HG03066 (cell line): Measurements from ENCODE around the gene PREX1.

ENCODE experiments used
- ATAC-seq: cut with Tn5 transposase; IDR thresholded peaks from one replicate; pipeline ENCODE4 v1.9.1; 2021; ENCODE audit warnings: low read depth; ENCODE audit not compliant: unreplicated experiment

The PREX1 gene

DNA sequence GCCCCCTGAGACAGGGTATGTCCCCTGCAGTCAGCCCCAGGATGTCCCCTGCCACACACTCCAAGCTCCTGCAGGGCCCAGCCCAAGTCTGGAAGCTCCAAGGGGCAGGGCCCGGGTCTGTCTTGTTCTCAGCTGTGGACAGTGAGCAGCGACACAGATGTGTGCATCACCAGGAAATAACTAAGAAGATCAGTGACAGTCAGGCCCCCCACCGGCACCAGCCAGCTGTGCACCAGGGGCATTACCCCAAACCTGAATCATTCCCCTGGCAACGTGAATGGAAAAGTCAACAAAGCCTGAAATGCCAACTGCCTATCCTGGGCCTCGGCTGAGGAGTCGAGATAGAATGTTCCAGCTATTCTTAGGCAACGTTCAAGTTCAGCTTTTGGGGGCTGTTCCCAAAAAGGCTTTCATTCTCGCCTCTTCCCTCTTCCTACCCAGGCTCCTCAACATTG, 105.0 kb downstream of the PREX1 start:
- ATAC-seq = no peak

DNA sequence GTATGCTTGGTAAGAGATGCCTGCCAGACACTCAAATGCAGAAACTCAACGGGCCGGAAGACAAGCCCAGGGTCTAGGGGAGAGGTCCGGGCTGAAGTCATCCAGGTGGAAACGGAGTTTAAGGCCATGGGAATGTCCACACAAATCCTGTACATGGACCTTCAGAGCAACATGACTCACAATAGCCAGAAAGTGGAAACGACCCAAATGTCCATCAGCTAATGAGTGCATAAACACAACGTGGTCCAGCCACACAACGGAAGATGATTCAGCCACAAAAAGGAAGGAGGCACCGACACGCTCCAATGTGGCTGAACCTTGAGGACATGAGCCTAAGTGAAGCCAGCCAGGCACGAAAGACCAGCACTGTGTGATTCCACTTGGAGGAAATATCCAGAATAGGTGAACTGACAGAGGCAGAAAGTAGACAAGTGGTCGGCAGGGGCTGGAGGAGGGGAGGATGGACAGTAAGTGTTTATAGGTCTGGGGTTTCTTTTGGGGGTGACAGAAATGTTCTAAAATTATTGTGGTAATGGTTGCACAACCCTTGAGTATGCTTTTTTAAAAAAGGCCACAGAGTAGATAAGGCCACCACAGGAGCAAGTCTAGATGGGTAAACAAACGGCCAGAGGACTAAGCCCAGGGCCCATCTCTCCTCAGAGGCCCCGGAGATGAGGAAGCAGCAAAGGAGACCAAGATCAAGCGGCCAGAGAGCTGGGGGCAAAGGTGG, 105.6 kb downstream of the PREX1 start:
- ATAC-seq = no peak

DNA sequence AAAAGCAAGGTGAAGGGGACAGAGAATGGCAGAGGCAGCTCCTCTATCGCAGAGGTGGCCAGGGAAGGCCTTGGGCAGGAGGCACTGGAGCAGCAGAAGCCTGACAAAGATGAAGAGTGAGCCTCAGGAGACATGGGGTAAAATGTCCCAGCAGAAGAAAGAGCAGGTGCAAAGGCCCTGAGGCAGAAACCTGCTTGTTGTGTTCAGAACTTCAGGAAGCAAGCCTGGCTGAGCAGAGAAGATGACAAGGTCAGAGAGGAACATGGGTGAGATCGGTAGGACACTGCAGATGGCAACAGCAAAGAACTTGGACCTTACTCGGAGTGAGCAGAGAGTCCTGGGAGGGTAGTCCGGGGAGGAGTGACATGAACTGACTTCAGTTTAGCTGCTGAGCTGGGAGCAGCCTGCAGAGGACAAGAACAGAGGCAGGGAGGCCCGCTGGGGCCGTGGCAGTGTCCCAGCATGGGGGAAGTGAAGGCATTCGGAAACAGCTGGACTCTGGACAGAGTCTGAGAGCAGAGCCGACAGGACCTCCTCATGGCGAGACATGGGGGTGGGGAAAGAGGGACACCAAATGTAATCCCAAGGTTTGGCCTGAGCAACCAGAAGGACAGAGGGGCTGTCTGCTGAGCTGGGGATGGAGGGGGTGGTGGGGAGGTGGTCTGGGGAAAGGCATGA, 106.3 kb downstream of the PREX1 start:
- ATAC-seq = no peak

DNA sequence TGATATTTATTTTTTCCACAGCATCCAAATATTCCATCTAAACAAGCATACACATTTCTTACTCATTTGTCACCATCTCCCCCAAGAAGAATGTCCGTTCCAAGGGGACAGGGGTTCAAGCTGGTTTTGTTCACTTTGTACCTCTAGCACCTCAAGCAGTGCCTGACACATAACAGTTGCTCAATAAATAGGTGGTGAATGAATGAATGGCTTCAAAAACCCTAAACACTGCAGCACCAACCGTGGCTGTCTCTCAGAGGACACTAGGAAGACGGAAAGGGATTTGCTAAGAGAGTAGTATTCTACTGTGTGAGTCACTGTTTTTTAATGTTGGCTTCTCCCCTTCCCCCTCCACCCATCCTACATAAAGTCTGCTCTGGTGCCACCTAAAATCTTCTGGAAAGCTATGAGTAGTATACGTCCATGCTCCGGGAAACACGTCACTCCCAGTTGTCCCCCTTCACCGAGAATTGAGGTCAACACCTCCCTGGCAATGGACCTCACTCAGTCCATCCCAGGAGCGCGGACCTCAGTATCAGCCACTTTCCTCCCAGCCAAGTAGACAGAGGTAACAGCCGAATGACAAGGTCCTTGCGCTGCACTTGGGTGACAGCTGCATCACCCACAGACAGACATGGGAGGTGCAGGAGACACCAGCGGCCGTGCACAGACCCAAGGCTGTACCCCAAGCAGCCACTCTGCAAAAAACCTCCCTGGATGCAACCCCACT, 107.4 kb downstream of the PREX1 start:
- ATAC-seq = no peak

DNA sequence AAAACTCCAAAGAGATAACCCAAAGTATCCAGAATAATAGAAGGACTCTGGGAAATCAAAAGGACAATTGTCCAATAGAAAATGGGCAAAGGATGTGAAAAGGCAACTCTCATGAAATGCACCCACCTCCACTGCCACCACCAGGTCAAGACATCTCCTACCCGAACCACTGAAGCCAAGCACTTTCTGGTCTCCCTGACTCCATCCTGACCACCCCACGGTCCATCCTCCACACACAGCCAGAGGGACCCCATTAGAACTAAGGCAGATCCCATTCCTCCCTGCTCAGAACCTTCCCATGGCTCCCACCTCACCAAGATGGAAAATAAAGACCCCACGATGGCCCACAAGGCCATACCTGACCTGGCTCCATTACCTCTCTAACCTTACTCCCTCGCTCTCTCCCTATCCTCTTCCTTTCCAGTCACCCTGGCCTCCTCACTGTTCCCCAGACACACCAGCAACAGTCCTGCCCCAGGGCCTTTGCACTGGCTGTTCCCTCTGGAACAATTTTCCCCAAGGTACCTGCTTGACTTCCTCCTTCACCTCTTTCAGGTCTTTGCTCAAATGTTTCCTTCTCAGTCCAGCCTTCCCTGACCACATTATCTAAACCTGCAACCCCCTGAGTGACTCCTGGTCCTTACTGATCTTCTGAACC, 108.1 kb downstream of the PREX1 start:
- ATAC-seq = no peak

DNA sequence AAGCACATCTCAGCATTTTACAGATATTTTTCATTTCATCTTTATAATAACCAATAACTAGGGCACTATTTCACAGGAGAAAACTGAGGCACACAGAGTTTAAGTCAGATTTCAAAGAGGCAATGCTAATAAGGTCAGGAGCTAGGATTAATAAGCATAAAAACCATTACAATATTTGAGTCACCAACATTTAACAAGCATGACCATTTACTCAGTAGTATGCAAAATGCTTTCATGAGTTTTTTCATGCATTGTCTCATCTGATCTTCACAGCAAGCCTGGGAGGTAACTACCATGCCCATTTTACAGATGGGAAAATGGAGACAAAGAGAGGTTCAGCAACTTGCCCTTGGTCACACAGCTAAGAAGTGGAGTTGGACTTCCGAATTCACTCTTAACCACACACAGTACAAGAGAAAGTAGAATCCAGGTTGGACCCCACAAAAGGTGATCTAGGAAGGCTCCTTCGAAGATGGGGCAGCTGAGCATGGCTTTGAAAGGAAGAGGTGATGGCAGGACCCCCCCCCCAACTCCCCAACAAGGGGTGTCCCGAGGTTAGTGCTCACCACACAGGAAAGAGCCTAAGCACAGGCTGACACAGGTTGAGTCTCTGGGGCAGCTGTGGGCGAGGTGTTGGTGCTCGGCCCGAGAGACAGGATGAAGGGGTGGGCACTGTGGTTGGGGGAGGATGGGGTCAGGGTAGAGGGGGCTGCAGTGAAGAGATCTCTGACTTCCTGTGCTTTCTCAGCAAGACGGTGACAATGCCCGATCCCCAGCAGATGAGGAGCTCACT, 108.8 kb downstream of the PREX1 start:
- no peak for ATAC-seq

DNA sequence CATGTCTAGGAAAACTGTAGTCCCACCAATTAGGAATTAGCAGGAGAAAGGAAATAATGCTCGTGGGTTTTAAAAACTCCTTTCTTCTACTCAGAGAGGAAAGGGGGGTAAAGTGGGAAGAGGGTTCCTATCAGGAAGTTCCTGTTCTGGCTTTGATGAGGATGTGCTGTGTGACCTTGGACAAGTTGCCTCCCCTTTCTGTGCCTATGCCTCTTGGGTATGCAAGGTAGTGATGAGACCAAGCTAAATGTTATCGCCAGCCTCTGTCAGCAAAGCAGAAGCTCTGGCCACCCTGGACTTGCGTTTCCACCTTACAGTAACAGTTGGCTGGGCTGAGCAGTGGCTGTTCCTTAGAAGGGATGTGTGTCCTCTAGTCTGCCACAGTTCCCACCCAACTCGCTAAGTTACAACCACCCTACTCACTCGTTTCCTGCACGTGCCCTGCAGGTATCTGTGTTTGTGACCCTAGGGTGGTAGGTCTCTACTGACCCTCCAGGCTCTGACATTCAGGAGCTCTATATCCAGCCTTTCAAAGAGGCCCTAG, 110.0 kb downstream of the PREX1 start:
- no peak for ATAC-seq

DNA sequence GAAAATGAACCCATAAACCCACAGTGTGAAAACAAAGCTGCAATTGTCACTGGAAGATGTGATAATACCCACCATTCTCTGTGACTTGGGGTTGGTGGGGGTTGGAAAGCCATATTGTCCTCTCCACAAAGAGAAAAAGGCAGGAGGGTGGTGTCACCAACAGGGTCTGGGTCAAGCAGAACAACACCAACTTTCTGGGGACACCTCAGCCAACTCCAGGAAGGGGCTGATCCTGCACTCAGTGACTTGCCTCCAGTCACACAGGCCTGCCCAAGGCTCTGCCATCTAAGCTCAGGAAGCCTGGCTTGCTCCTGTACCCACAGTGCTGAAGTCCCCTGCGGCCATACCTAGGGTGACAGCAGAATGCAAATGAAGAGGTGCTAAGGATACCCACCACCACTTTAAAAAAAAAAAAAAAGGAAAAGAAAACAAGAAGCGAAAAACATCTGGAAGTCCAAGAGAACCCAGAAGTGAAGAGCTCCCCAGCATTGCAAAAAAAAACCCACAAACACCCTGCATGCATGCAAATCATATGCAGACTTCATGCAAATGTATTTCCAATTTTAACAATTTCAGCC, 110.6 kb downstream of the PREX1 start:
- no peak for ATAC-seq

DNA sequence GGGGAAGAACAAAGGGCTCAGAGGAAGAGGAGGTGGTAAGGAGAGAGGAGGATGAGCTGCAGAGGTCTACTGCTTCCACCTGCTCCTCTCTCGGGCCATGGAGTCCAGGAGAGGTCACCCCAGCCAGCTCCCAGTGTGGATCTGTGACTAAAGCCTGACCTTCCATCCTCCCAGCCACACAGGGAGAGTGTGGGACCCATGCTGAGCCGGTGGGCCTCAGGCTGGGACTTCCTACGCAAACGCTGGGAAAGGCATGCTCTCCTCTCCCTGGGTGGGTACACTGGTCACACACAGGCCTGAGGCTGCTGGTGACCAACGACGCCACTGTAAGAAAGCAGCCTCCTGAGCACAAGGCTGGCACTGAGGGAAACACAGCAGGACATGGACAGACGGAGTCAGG, 111.3 kb downstream of the PREX1 start:
- ATAC-seq = no peak

DNA sequence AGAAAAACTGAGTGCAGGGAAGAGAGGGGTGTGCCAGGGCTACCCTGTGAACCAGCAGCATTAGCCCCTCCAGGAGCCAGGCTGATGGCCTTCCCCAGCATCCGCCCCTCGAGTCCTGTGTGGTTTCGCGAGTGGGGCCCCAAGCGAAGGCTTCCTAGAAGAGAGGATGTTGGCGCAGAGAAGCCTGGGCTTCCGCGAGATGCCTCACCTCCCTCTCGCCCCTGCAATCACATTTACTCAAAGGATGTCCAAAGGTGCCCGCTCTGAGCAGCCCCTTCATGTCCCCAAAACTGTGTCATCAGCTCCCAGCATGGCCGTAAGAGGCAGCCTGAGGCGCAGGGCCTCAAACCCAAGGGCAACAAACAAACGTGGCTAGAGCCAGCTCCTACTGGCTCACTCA, 111.7 kb downstream of the PREX1 start:
- no peak for ATAC-seq

DNA sequence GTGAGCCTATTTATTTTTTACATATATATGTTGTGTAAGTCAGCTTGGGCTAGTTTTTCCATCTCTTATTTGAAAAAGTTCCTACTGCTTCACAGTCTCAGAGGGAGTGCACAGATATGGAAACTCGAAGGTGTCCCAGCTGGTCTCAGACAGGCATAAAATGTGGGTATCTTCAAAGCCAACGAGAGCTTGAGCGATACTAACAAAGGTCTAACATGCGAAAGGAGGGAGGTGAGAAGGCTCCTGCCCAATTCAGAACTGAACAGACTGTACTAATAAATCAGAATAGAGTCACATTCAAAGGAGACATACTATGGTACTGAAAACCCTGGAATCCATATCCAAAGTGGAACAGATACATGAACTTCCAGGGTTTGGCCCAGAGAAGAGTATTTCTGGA, 113.0 kb downstream of the PREX1 start:
- ATAC-seq = no peak

DNA sequence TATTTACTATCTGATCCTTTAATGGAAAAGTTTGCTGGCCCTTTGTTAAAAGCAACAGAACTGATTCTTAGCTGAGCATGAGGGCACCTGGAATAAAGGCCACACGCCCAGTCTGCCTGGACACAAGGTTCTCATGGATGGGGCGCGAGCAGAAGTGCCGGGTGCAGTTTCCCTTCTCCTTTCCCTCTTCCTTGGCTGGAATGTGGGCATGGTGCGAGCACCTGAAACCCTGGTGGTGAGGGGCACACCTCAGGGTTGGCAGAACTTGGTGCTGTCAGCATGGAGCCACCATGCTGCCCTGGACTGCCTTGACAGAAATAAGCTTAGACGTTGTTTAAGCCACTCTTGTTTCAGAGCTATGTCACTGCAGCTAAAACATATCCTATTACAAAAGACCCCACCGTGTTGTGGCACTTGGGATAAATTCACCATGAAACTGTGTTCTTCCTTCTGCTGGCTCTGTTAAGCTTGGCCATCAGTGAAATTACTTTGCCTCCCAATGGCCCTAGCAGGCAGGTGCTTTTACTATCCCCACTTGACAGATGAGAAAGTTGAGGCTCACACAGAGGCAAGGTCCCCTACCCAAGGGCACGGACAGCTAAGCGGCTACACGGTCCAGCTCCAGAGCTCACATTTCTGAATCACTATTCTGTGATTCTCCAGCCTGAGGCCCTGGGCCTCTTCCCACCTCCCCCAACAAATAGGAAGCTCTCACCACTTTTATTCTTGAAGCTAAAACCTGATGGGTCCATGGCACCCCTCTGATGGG, 115.9 kb downstream of the PREX1 start:
- peak; percentile 28 for ATAC-seq

DNA sequence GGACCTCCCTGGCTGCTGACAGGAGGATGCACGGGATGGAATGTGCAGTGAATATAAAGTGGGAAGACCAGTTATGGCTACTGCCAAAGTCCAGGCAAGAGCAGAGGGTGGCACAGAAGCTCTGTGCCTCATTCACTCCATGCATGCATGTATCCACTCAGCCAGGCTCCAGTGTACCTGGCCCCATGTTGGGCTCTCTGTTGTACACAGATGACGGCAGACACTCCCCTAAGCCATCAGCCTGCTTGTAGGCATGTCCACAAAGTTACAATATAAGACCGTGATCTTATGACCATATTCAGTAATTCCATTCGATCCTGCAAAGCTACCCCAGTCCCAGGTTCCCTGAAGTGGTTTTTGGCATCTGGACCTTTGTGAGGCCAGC, 116.8 kb downstream of the PREX1 start:
- ATAC-seq = no peak

DNA sequence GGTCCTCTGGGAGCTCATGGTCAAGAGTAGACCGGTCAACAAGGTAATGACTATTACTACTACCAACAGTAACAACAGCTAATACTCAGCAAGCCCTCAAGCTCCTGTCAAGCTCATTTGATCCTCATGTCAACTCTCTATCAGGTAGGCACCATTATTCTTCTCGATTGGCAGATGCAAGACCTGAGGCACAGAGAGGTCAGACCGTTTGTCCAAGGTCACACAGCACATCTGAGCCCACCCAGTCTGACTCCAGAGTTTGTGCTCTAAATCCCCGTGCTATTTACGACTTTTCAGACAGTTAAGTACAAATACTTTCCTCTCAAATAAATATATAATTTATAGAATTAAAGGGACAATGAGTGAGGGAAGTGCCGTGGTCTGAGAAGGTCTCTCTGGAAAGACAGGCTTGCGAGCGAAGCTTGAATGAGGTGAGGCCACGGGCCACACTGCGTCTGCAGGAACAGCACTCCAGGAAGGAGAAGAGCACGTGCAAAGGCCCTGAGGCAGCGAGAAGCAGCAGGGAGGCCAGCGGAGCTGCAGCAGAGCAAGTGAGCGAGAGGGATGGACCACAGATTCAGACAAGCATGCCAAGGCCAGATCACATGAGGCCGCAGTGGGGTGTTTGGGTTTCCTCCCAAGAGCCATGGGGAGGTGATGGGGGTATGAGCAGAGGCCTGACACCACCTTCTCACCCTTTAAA, 117.3 kb downstream of the PREX1 start:
- no peak for ATAC-seq

DNA sequence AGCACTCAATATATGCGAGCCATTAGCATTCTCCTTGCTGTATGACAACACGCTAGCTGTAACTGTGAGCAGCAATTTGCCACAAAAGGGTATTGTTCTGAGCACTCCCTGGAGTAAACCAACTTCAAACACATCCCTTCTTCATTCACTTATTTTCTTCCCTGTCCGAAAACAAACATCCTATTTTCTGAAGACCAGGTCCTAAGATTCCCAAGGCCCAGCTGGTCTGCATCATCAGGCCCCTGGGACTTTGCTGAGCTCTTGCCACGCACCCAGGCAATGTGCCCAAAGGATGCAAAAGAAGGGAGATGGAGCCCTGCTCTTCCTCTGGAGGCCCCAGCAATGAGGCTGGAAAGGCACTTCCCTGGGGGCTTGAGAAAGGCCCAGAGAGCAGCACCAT, 118.1 kb downstream of the PREX1 start:
- ATAC-seq = no peak

DNA sequence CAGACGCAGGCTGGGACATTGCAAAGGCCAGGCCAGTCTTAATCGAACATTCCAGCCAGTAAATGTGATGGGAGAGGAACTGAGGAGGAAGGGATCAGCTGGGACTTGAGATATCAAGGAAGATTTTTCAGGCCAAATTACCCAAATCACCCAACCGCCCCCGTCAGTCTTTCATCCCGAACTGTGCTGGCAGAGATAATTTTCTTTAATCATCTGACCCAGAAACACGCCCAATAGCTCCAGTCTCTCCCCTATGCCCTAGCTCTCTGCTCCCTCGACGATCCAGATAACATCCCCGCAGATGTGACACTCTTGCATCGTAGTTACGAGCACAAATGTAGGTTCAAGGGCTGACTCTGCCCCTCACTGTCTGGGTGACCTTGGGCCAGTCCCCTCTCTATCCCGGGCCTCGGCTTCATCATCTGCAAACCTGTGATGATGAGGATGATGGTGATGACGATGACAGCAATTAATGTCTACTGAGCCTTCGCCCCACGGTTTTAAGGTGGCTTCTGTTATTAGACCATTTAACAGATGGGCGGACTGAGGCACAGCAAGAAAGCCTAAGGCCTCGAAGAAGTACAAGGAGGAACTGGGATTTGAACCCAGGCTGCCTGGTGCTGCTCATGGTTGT, 118.6 kb downstream of the PREX1 start:
- no peak for ATAC-seq

DNA sequence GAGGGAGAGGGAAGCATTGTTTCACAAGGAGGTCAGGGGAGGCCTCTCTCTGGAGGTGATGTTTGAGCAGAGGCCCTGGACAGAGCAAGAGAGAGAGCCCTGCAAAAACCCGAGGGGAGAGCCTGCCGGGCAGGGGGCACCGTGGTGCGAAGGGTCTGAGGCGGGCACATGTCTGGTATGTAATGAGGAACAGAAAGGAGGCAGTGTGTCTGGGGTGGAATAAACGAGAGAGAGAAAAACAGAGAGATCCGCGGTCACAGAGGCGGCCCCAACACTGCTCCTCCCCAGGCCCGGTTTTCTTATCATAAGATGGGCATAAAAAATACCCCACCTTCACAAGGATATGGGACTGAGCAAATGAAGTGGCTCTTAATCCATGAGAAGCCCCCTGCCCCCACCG, 119.2 kb downstream of the PREX1 start:
- ATAC-seq = no peak

DNA sequence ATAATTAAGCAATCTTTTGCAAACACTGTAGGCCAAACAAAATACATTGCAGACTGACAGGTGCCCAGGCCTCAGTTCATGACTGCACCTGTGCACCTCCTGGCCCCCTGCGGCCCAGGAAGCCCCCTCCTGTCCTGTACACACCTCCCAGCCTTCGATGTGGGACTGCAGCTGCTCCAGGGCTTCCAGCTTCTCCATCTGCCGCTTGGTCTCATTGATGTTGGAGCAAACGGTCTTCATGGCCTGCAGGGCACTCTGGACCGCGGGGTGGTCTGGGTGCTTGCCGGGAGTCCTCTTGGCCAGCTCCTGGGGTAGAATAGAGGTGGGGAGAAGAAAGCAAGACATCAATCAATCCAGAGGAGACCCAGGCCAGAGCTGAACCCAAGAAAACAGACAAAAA, 119.7 kb downstream of the PREX1 start:
- ATAC-seq = no peak
